Stomach (tissue), 9 donors: Measurements from ENCODE around the gene APP. TPM values are rescaled to one million over a fixed set of nuclear protein-coding genes. Genes with fewer than 3 reads are reported as not detected.
A peak's percentile ranks its signal among the peaks of the same experiment; 100 is the strongest.

Experiments
- DNase-seq, 2 donors: peaks; one replicate each; pipeline versions ENCODE4 v3.0.0 to v3.0.0-alpha.2; 2013 to 2019
- H3K27ac ChIP-seq, 5 donors: fragments of 200-600 bp in 4 of 5; sonication (generic) in 4 of 5; one replicate each; pipeline ENCODE4 v1.5.1; 2013 to 2019; ENCODE audit warnings: mild to moderate bottlenecking in 1 of 5, moderate library complexity in 1 of 5
- H3K27me3 ChIP-seq, 3 donors: fragments of 200-600 bp; sonication (generic); one replicate each; pipeline ENCODE4 v1.5.1; 2017 to 2019; ENCODE audit warnings: mixed run types in 1 of 3
- H3K36me3 ChIP-seq, 4 donors: fragments of 200-600 bp; sonication (generic); 1 replicate in 3 of 4; 2 replicates in 1 of 4; pipeline ENCODE4 v1.5.1; 2016 to 2019
- H3K4me1 ChIP-seq, 4 donors: fragments of 200-600 bp; sonication (generic); one replicate each; pipeline ENCODE4 v1.5.1; 2016 to 2019
- H3K4me3 ChIP-seq, 4 donors: fragments of 200-600 bp; sonication (generic) in 3 of 4; one replicate each; pipeline ENCODE4 v1.5.1; 2016 to 2019; ENCODE audit warnings: mild to moderate bottlenecking in 1 of 4
- H3K9me3 ChIP-seq, 4 donors: fragments of 200-600 bp; sonication (generic); one replicate each; pipeline ENCODE4 v1.5.1; 2016 to 2019
- EP300 ChIP-seq: sonication (generic); formaldehyde crosslinking; IDR thresholded peaks from one replicate; pipeline ENCODE4 v1.6.1; 2017; ENCODE audit warnings: antibody characterized with exemption
- POLR2A ChIP-seq, 4 donors: fragments of 450-650 bp; IDR thresholded peaks; one replicate each; pipeline ENCODE4 v1.6.1; 2016; ENCODE audit warnings: antibody characterized with exemption in 4 of 4, control low read depth in 2 of 4, mild to moderate bottlenecking in 1 of 4, moderate library complexity in 1 of 4
- POLR2AphosphoS5 ChIP-seq, 3 donors: sonication (generic); formaldehyde crosslinking; IDR thresholded peaks; one replicate each; pipeline ENCODE4 v1.6.1; 2016; ENCODE audit warnings: antibody characterized with exemption in 3 of 3
- WGBS, 5 donors: extraction: QIAGEN DNeasy Blood & Tissue Kit in 3 of 5; methylation state at CpG; one replicate each; pipeline versions ENCODE4 v1.1.5 to v1.1.7; 2013 to 2018; 5-methylcytosine and 5-hydroxymethylcytosine counted together
- intact Hi-C: fragments of 100-400 bp; cut with DNase I; formaldehyde crosslinking; loops from one replicate; pipeline ENCODE4 v1.15.1; 2023; ENCODE audit warnings: low total_unique reads
- polyA plus RNA-seq, 3 donors: library from polyadenylated mRNA; stranded (reverse); fragments of 200-250 nt; gene quantifications; one replicate each; pipeline ENCODE4 v1.2.3, GENCODE V29; 2013
- total RNA-seq, 5 donors: library from RNA; depleted of rRNA; stranded (reverse); fragments of >200 nt; gene quantifications; one replicate each; pipeline versions ENCODE4 v1.1.0 to v1.2.3, GENCODE V29; 2014 to 2016
- TF ChIP-seq, protein P1 (sequence below), 7 experiments: fragments of 450-650 bp in 4 of 7; fragments of 200-600 bp in 3 of 7; sonication (generic) in 3 of 7; IDR thresholded peaks; one replicate each; pipeline ENCODE4 v1.5.1; 2016 to 2019; ENCODE audit warnings: antibody characterized with exemption in 7 of 7, control low read depth in 2 of 7, mild to moderate bottlenecking in 1 of 7
- donor health status: healthy with polysubstance abuse.
- donor health status: Bipolar disorder and iron deficiency.
- donor health status: healthy.

The APP gene
- total and polyA plus RNA-seq, 8 donors = 41.2 to 408 (median 200) TPM

DNA sequence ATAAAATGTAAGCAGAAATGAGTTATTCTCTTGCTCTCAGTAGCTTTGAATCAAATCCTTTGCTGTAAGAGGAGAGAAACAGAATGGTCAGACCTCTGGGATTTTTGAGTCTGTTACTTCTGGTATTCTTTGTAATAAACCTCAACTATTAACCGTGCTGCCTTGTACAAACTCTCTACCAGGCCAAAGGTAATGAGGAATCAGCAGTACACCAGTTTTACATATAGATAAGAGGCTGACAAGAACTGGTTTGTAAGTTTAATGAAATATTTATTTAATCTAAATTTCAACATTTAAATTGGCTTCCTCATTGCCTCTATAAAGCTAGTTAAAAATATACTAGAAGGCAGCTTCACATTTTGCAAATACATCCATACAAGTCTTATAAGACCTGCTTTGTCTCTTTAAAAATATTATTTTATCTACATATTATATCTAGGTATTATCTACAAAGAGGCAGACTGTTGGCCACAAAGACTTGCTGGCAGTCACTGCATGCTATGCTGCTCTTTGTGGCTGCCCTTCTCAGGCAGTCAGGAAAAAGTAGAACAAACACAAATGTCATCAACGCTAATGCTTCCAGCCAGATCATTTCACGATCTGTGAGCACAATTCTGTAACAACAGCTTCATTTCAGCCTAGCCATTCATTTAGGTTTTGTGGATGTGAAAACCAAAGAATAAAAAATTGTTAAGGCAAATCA, 262.8 kb downstream of the APP start:
- no peaks in the 10 kb centered on the region for H3K27me3 ChIP-seq
- 16 to 40% (median 30%) methylated on average over 3 of the region's 3 CpGs for WGBS, 5 donors
- peak; percentile 53 to 55 for DNase-seq
- TF ChIP-seq EP300 (no peak), POLR2AphosphoS5 (IDR thresholded peaks at IDR 0.05) (peak in 1 of 3 donors; percentile 27)
- no peaks in the 10 kb centered on the region for H3K9me3 ChIP-seq
- H3K36me3 ChIP-seq = peaks cover 0 to 16% (median 13%) of the 10 kb centered on the region in 4 donors
- intact Hi-C loops = no loop called here
- peak overlapping the region; percentile 21 to 68 (median 54) for H3K27ac ChIP-seq
- H3K4me1 ChIP-seq = peaks cover 8 to 62% (median 34%) of the 10 kb centered on the region in 4 donors
- H3K4me3 ChIP-seq = no peak overlapping the region

DNA sequence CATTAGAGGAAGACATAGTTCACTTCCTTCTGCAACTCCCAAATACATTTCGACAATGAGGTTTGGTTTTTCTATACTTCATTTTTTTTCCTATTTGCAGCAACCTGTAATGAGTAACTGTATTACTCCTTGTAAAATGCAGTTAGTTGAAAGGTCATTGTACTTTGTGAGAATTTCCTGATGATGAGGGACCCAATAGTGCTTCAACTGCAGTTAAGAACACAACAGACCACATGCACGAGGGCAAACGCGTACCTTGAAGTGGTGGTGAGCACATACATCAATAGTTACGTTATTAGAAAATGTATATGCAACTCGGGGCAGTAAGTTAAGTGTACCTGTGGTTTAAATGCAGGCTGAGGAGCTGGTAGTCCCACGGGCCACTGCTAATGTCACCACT, 264.0 kb downstream of the APP start:
- Histone ChIP-seq H3K9me3 (no peaks in the 10 kb centered on the region), H3K27ac (peak overlapping the region in 1 of 5 donors; percentile 68), H3K4me3 (no peak overlapping the region), H3K4me1 (peaks cover 0 to 50% (median 26%) of the 10 kb centered on the region in 4 donors), H3K36me3 (peaks cover 0 to 15% (median 11%) of the 10 kb centered on the region in 4 donors), H3K27me3 (no peaks in the 10 kb centered on the region)
- intact Hi-C loops = no loop called here
- 80 to 90% (median 83%) methylated on average over 7 of the region's 7 CpGs for WGBS, 5 donors
- DNase-seq = no peak
- TF ChIP-seq POLR2A (IDR thresholded peaks at IDR 0.05) (no peak), EP300 (no peak), POLR2AphosphoS5 (IDR thresholded peaks at IDR 0.05) (no peak)
- TF ChIP-seq, protein P1, sequence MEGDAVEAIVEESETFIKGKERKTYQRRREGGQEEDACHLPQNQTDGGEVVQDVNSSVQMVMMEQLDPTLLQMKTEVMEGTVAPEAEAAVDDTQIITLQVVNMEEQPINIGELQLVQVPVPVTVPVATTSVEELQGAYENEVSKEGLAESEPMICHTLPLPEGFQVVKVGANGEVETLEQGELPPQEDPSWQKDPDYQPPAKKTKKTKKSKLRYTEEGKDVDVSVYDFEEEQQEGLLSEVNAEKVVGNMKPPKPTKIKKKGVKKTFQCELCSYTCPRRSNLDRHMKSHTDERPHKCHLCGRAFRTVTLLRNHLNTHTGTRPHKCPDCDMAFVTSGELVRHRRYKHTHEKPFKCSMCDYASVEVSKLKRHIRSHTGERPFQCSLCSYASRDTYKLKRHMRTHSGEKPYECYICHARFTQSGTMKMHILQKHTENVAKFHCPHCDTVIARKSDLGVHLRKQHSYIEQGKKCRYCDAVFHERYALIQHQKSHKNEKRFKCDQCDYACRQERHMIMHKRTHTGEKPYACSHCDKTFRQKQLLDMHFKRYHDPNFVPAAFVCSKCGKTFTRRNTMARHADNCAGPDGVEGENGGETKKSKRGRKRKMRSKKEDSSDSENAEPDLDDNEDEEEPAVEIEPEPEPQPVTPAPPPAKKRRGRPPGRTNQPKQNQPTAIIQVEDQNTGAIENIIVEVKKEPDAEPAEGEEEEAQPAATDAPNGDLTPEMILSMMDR (IDR thresholded peaks at IDR 0.05) = no peak

DNA sequence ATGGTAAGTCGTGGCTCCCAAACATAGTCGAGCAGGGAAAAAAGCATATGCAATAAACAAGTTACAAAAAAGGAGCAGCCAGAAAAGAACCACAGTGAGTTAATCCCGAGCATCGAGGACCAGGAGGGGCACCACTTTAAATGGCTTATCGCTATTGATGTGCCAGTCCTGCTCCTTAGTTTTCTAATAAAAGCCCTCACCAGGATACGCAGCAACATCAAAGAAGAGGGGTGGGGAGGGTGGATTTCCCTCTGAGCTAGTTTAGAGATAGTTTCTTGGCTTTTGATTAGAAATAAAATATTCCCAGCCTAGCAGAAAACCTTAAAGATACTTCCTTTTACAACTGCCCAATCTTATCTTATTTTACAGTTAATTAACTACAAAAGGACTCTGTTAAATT, 265.4 kb downstream of the APP start:
- Histone ChIP-seq H3K9me3 (no peaks in the 10 kb centered on the region), H3K27ac (no peak overlapping the region), H3K36me3 (peaks cover 0 to 11% (median 8%) of the 10 kb centered on the region in 4 donors), H3K4me3 (no peak overlapping the region), H3K4me1 (peaks cover 0 to 46% (median 26%) of the 10 kb centered on the region in 4 donors), H3K27me3 (no peaks in the 10 kb centered on the region)
- no peak for DNase-seq
- 41 to 65% (median 49%) methylated on average over 6 of the region's 6 CpGs for whole genome bisulfite sequencing, 5 donors
- TF ChIP-seq, protein P1 (IDR thresholded peaks at IDR 0.05) = no peak
- TF ChIP-seq POLR2AphosphoS5 (IDR thresholded peaks at IDR 0.05) (no peak), EP300 (no peak), POLR2A (IDR thresholded peaks at IDR 0.05) (no peak)
- intact Hi-C loops = no loop called here

DNA sequence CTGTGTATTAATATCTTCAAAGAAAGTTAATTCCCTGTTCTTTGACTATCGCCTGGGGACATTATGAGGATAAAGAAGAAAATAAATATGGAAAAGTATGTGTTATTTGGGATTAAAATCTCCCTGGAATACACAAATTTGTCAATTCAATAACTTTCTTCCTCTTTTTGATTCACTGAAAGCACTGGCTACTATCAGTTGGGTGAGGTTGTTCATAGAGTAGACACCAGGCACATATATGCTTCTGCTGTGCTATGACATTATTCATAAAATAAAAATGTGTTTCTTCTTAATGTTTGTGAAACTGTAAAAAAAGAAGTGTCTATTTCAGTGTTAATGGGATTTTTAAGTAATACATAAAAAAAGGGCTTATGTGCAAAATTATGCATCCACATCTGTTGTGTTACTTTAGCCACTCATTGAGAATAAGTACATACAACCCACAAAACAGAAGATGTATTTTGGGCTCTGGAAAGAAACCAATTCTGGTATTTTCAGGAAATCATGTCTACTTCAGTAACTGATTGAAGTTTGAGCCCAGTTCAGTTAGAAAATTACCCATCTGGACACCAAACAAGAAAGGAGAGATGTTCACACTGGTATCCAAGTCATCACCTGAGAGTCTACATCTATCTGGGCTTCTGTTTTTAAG, 266.4 kb downstream of the APP start:
- Histone ChIP-seq H3K27me3 (no peaks in the 10 kb centered on the region), H3K36me3 (peaks cover 0 to 11% (median 8%) of the 10 kb centered on the region in 4 donors), H3K9me3 (no peaks in the 10 kb centered on the region), H3K27ac (no peak overlapping the region), H3K4me1 (peaks cover 0 to 46% (median 26%) of the 10 kb centered on the region in 4 donors), H3K4me3 (no peak overlapping the region)
- intact Hi-C loops = no loop called here
- no peak for DNase-seq
- 84 to 92% (median 88%) methylated on average over 1 of the region's 1 CpG for WGBS, 5 donors
- TF ChIP-seq EP300 = no peak

DNA sequence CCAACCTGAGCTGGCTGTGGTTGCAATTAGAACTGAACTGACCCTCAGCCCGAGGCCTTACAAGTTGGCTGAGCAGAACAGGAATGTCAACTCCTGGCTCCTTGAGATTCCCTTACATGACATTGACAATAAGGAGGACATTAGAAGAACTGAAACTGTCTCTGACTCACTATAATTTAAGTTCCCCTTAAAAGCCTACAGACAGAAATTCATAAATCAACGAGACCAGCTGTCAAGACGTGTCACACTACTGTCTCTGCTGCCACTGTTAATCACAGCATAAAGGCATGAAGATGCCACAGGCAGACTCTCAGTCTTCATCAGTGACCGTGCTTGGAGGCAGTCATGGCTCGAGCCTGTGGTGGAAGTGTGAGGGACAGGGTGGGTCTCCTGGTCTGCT, 267.0 kb downstream of the APP start:
- no peak for DNase-seq
- no peak for TF ChIP-seq POLR2AphosphoS5 (IDR thresholded peaks at IDR 0.05)
- no peak for TF ChIP-seq POLR2A (IDR thresholded peaks at IDR 0.05)
- TF ChIP-seq, protein P1 (IDR thresholded peaks at IDR 0.05) = no peak
- no peak for TF ChIP-seq EP300
- Histone ChIP-seq H3K4me1 (peaks cover 0 to 43% (median 24%) of the 10 kb centered on the region in 4 donors), H3K9me3 (no peaks in the 10 kb centered on the region), H3K4me3 (no peak overlapping the region), H3K27ac (no peak overlapping the region), H3K36me3 (peaks cover 0 to 11% (median 8%) of the 10 kb centered on the region in 4 donors), H3K27me3 (no peaks in the 10 kb centered on the region)
- WGBS, 5 donors = 75 to 90% (median 82%) methylated on average over 5 of the region's 5 CpGs
- intact Hi-C loops = no loop called here
